PC-3 (cell line): Measurements from ENCODE around the gene PSMB10.

Experiments
- CTCF ChIP-seq: fragments of 300-600 bp; sonication (generic); conservative IDR thresholded peaks from 2 replicates; pipeline ENCODE4 v1.5.1; 2017; ENCODE audit warnings: antibody characterized with exemption, low read depth, mild to moderate bottlenecking, low read length
- EZH2 ChIP-seq: fragments of 300-600 bp; sonication (generic); IDR thresholded peaks from one replicate; pipeline ENCODE4 v1.6.1; 2017; ENCODE audit warnings: antibody characterized with exemption, mild to moderate bottlenecking, low read length; ENCODE audit not compliant: unreplicated experiment
- EZH2phosphoT487 ChIP-seq: fragments of 300-600 bp; sonication (generic); IDR thresholded peaks from 2 replicates; pipeline ENCODE4 v1.6.1; 2018; ENCODE audit warnings: mild to moderate bottlenecking, antibody characterized with exemption, low read length, borderline replicate concordance

- TF ChIP-seq CTCF (no peak), EZH2phosphoT487 (no peak), EZH2 (no peak)
These were observed 1.1 kb downstream of the PSMB10 start for GRCh38 chr16:67935402-67936123.
